ENCODE results near the gene FURIN. TPM values are rescaled to one million over a fixed set of nuclear protein-coding genes. Genes with fewer than 3 reads are reported as not detected.

Gene FURIN
- total and polyA plus RNA-seq, 4 donors: 57.1 to 159 (median 92.1) TPM

DNA sequence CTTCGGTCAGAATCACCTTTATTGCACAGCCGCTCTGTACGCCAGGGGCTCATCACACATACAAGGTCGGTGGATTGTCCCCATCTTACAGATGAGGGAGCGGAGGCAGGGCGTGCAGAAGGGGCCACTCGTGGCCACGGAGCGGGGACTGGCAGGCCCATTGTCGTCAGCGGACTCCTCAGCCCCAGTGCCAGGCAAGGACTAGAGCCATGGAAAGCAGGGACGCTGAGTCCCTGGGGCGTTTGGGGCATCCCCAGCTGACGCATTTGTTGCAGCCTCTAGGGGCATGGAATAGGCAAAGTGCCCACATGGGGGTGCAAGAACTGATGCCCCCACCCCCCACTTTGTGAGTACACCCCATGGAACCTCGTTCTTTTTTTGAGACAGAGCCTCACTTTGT is 29.8 kb upstream of the FURIN start:
- DNase-seq: no peak
- 81 to 85% methylated on average over 15 of the region's 15 CpGs for WGBS, 2 donors
- Histone ChIP-seq H3K4me3 (no peak overlapping the region), H3K9me3 (ENCODE audit: control insufficient read depth in 4 of 4, insufficient read depth in 3 of 4, low read length in 3 of 4) (no peaks in the 10 kb centered on the region), H3K4me1 (ENCODE audit: control insufficient read depth in 5 of 5, insufficient read depth in 5 of 5, low read length in 5 of 5) (peaks cover 0 to 8% (median 0%) of the 10 kb centered on the region in 5 donors), H3K27ac (ENCODE audit: low read depth in 1 of 2, low read length in 1 of 2) (no peak overlapping the region), H3K27me3 (ENCODE audit: control insufficient read depth in 3 of 3, insufficient read depth in 3 of 3, low read length in 2 of 3) (no peaks in the 10 kb centered on the region), H3K9ac (ENCODE audit: insufficient read depth in 1 of 2, low read length in 2 of 2) (no peak overlapping the region), H3K36me3 (ENCODE audit: control insufficient read depth in 4 of 4, insufficient read depth in 4 of 4, low read length in 4 of 4) (no peaks in the 10 kb centered on the region)
- TF ChIP-seq, protein P1, sequence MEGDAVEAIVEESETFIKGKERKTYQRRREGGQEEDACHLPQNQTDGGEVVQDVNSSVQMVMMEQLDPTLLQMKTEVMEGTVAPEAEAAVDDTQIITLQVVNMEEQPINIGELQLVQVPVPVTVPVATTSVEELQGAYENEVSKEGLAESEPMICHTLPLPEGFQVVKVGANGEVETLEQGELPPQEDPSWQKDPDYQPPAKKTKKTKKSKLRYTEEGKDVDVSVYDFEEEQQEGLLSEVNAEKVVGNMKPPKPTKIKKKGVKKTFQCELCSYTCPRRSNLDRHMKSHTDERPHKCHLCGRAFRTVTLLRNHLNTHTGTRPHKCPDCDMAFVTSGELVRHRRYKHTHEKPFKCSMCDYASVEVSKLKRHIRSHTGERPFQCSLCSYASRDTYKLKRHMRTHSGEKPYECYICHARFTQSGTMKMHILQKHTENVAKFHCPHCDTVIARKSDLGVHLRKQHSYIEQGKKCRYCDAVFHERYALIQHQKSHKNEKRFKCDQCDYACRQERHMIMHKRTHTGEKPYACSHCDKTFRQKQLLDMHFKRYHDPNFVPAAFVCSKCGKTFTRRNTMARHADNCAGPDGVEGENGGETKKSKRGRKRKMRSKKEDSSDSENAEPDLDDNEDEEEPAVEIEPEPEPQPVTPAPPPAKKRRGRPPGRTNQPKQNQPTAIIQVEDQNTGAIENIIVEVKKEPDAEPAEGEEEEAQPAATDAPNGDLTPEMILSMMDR (IDR thresholded peaks at IDR 0.05; ENCODE audit: control extremely low read depth, extremely low read depth): no peak
- ATAC-seq (ENCODE audit: insufficient read depth, low FRiP score): no peak

DNA sequence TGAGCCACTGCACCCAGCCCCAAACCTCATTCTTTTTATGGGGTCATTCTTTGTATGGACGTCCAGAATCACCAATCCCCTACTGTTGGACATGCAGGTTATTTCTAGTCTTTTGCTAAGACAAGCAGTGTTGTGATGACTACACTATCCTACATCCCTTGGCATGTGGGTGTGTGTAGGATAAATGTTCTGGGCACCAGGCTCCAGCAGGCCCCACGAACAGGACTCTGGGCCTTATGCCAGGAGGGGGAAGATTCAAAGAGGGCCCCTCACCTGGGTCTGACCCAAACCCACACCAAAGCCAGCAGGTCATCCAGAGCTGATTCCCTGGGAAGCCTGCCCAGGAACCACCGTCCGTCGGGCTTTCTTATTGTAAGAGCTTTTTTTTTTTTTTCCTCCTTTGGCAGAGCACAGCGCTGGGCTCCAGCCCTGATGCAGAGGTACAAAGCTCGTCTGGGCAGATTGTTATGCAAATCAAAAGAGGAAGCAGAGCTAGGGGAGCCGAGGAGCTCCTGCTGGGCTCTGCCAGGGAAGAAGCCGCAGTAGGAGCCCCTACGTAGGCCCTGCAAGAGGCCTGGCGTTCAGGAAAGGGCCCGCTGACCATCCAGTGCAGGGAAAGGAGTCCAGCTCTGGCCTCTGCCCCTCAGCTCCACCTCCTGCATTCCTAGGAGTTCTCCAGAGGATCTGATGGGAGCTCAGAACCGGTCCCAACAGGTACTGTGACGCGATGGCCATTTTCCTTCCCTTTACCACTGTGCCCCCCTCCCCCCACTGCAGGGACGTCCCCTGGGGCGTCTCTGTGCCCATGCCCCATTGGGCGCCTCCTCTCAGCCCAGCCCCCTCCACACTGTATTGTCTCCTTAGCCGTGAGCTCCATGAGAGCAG is 29.0 kb upstream of the FURIN start:
- DNase-seq: peak in 2 of 3 donors; percentile 19 to 34
- H3K9me3 ChIP-seq (ENCODE audit: control insufficient read depth in 4 of 4, insufficient read depth in 3 of 4, low read length in 3 of 4): no peaks in the 10 kb centered on the region
- no peaks in the 10 kb centered on the region for H3K36me3 ChIP-seq (ENCODE audit: control insufficient read depth in 4 of 4, insufficient read depth in 4 of 4, low read length in 4 of 4)
- H3K4me3 ChIP-seq: no peak overlapping the region
- TF ChIP-seq, protein P1 (IDR thresholded peaks at IDR 0.05; ENCODE audit: control extremely low read depth, extremely low read depth): no peak
- peaks cover 0 to 8% (median 0%) of the 10 kb centered on the region in 5 donors for H3K4me1 ChIP-seq (ENCODE audit: control insufficient read depth in 5 of 5, insufficient read depth in 5 of 5, low read length in 5 of 5)
- WGBS, 2 donors: 23 to 39% methylated on average over 18 to 19 of the region's 19 CpGs
- H3K27ac ChIP-seq (ENCODE audit: low read depth in 1 of 2, low read length in 1 of 2): peak overlapping the region in 1 of 2 donors; percentile 69
- no peak overlapping the region for H3K9ac ChIP-seq (ENCODE audit: insufficient read depth in 1 of 2, low read length in 2 of 2)
- no peaks in the 10 kb centered on the region for H3K27me3 ChIP-seq (ENCODE audit: control insufficient read depth in 3 of 3, insufficient read depth in 3 of 3, low read length in 2 of 3)
- peak; percentile 76 for ATAC-seq (ENCODE audit: insufficient read depth, low FRiP score)

DNA sequence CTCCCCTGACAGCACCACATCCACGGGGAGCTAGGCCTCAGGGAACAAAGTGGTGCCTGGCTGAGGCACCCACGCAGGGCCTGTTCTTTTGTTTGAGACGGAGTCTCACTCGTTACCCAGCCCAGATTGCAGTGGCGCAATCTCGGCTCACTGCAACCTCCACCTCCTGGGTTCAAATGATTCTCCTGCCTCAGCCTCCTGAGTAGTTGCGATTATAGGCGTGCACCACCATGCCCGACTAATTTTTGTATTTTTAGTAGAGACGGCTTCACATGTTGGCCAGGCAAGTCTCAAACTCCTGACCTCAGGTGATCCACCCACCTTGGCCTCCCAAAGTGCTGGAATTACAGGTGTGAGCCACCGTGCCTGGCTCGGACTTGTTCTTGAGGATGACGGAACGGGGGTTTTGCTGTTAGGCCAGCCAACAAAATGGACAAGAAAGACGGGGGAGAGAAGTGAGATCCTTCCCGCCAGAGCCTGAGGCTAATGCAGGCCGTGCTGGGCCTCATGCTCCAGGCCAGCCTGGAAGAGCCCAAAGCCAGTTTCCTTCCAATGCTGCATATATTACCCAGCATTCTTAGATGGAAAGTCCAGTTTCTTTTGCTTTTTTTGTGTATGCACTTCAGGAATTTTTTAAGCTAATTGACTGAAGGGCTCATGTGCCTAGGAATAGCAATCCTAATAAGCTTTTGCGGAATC is 28.1 kb upstream of the FURIN start:
- DNase-seq: no peak

More for the DNA sequence above, 28.1 kb upstream of the FURIN start:
- Histone ChIP-seq H3K4me1 (ENCODE audit: control insufficient read depth in 5 of 5, insufficient read depth in 5 of 5, low read length in 5 of 5) (peaks cover 0 to 8% (median 0%) of the 10 kb centered on the region in 5 donors), H3K36me3 (ENCODE audit: control insufficient read depth in 4 of 4, insufficient read depth in 4 of 4, low read length in 4 of 4) (no peaks in the 10 kb centered on the region), H3K4me3 (no peak overlapping the region), H3K9ac (ENCODE audit: insufficient read depth in 1 of 2, low read length in 2 of 2) (no peak overlapping the region), H3K9me3 (ENCODE audit: control insufficient read depth in 4 of 4, insufficient read depth in 3 of 4, low read length in 3 of 4) (no peaks in the 10 kb centered on the region), H3K27me3 (ENCODE audit: control insufficient read depth in 3 of 3, insufficient read depth in 3 of 3, low read length in 2 of 3) (no peaks in the 10 kb centered on the region), H3K27ac (ENCODE audit: low read depth in 1 of 2, low read length in 1 of 2) (peak overlapping the region in 1 of 2 donors; percentile 69)
- WGBS, 2 donors: 83 to 90% methylated on average over 18 of the region's 18 CpGs
- no peak for ATAC-seq (ENCODE audit: insufficient read depth, low FRiP score)
- TF ChIP-seq, protein P1 (IDR thresholded peaks at IDR 0.05; ENCODE audit: control extremely low read depth, extremely low read depth): no peak

All from lung (tissue), 12 donors.